Neuronal stem cell (in vitro differentiated cells): ENCODE data around the gene NSRP1.

Experiments
- DNase-seq: peaks from one replicate; pipeline ENCODE4 v3.0.0-alpha.2; 2013; ENCODE audit warnings: low spot score
- H2AFZ ChIP-seq: one replicate; pipeline ENCODE4 v1.6.1; 2013; ENCODE audit warnings: mild to moderate bottlenecking, low read length, inconsistent platforms
- H2AK5ac ChIP-seq: 2 replicates; pipeline ENCODE4 v1.6.1; 2013; ENCODE audit warnings: low read depth, mild to moderate bottlenecking, inconsistent platforms, low read length, moderate library complexity, mixed read lengths
- H2BK120ac ChIP-seq: 2 replicates; pipeline ENCODE4 v1.6.1; 2013; ENCODE audit warnings: low read depth, mild to moderate bottlenecking, inconsistent platforms, low read length, moderate library complexity, mixed read lengths
- H2BK12ac ChIP-seq: one replicate; pipeline ENCODE4 v1.6.1; 2013; ENCODE audit warnings: low read length, inconsistent platforms
- H2BK15ac ChIP-seq: 2 replicates; pipeline ENCODE4 v1.6.1; 2013; ENCODE audit warnings: mild to moderate bottlenecking, low read length, inconsistent platforms, mixed read lengths
- H2BK5ac ChIP-seq: one replicate; pipeline ENCODE4 v1.6.1; 2013; ENCODE audit warnings: inconsistent platforms, mild to moderate bottlenecking, low read length, moderate library complexity
- H3K14ac ChIP-seq: one replicate; pipeline ENCODE4 v1.6.1; 2013; ENCODE audit warnings: low read length, inconsistent platforms
- H3K18ac ChIP-seq: 2 replicates; pipeline ENCODE4 v1.6.1; 2013; ENCODE audit warnings: low read length, inconsistent platforms
- H3K23ac ChIP-seq: 2 replicates; pipeline ENCODE4 v1.6.1; 2013; ENCODE audit warnings: low read depth, mild to moderate bottlenecking, mixed read lengths, low read length, inconsistent platforms; ENCODE audit not compliant: poor library complexity
- H3K27ac ChIP-seq: replicated peaks from 3 replicates; pipeline ENCODE4 v1.5.1; 2013; ENCODE audit warnings: low read length, inconsistent platforms
- H3K27me3 ChIP-seq, 3 experiments: 2 replicates each; pipeline ENCODE4 v1.6.1; 2013; ENCODE audit warnings: low read length in 3 of 3, mild to moderate bottlenecking in 2 of 3, inconsistent platforms in 1 of 3, low read depth in 1 of 3, mixed read lengths in 1 of 3, moderate library complexity in 1 of 3; ENCODE audit not compliant: control insufficient read depth in 3 of 3, insufficient read depth in 3 of 3
- H3K36me3 ChIP-seq, 2 donors: replicated peaks in 1 of 2; 2 replicates each; pipeline ENCODE4 v1.6.1; 2013; ENCODE audit warnings: low read length in 2 of 2; ENCODE audit not compliant: control insufficient read depth in 2 of 2, insufficient read depth in 2 of 2
- H3K4ac ChIP-seq: 2 replicates; pipeline ENCODE4 v1.6.1; 2013; ENCODE audit warnings: inconsistent platforms, mild to moderate bottlenecking, low read length, moderate library complexity
- H3K4me1 ChIP-seq, 2 donors: 1 replicate in 1 of 2; 2 replicates in 1 of 2; pipeline ENCODE4 v1.6.1; 2013; ENCODE audit warnings: low read length in 2 of 2, low read depth in 1 of 2; ENCODE audit not compliant: control insufficient read depth in 2 of 2, insufficient read depth in 1 of 2
- H3K4me2 ChIP-seq: one replicate; pipeline ENCODE4 v1.6.1; 2013; ENCODE audit warnings: mild to moderate bottlenecking, low read length, inconsistent platforms; ENCODE audit not compliant: insufficient read depth, poor library complexity, severe bottlenecking
- H3K4me3 ChIP-seq, 2 donors: 2 replicates each; pipeline ENCODE4 v1.5.1; 2013; ENCODE audit warnings: low read length in 2 of 2, mild to moderate bottlenecking in 2 of 2, inconsistent platforms in 1 of 2, moderate library complexity in 1 of 2
- H3K79me1 ChIP-seq: one replicate; pipeline ENCODE4 v1.6.1; 2013; ENCODE audit warnings: low read depth, mild to moderate bottlenecking, inconsistent platforms, low read length, moderate library complexity
- H3K9ac ChIP-seq: one replicate; pipeline ENCODE4 v1.6.1; 2013; ENCODE audit warnings: mild to moderate bottlenecking, low read depth, low read length, inconsistent platforms; ENCODE audit not compliant: poor library complexity
- H3K9me3 ChIP-seq, 2 donors: replicated peaks in 1 of 2; 2 replicates each; pipeline versions ENCODE3 to v1.6.1; 2013; ENCODE audit warnings: low read length in 2 of 2, mild to moderate bottlenecking in 2 of 2, inconsistent platforms in 1 of 2, low read depth in 1 of 2, mixed read lengths in 1 of 2, moderate library complexity in 1 of 2; ENCODE audit not compliant: control insufficient read depth in 2 of 2, insufficient read depth in 1 of 2
- H4K8ac ChIP-seq: one replicate; pipeline ENCODE4 v1.6.1; 2013; ENCODE audit warnings: low read depth, mild to moderate bottlenecking, inconsistent platforms, low read length, moderate library complexity
- H4K91ac ChIP-seq: one replicate; pipeline ENCODE4 v1.6.1; 2013; ENCODE audit warnings: low read length, low read depth, mild to moderate bottlenecking, inconsistent platforms; ENCODE audit not compliant: poor library complexity
- WGBS, 2 donors: extraction: QIAGEN DNeasy Blood & Tissue Kit; methylation state at CpG; one replicate each; pipeline ENCODE4 v1.1.7; 2013; ENCODE audit warnings: missing lambda C conversion rate in 2 of 2, mixed read lengths in 1 of 2; ENCODE audit not compliant: insufficient read length in 2 of 2, insufficient replicate concordance in 1 of 2; ENCODE audit errors: extremely low coverage in 2 of 2; 5-methylcytosine and 5-hydroxymethylcytosine counted together

NSRP1 gene

DNA sequence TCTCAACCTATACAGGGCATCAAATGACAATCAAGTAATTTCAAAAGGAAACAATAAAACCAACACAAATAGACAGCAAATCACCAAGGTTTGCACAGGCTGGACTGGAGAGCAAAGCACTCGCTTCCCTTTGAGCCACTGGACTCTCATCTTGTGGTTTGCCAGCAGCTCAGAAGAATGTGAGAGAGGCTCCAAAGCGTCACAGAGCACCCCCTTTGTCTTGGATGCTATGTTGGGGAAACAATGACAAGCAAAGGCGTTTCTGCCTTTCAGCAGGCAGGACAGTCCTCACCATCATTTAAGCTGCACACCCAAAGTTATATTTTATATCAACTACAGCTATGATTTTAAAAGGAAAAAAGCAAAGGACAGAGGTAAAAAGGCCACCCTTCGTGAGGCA, 105.6 kb downstream of the NSRP1 start:
- H3K4me1 ChIP-seq = peaks cover 17 to 22% of the 10 kb centered on the region in 2 donors
- H2BK12ac ChIP-seq = no peak overlapping the region
- H3K27ac ChIP-seq = no peak overlapping the region
- no peak overlapping the region for H3K23ac ChIP-seq
- no peaks in the 10 kb centered on the region for H3K36me3 ChIP-seq
- no peak overlapping the region for H4K91ac ChIP-seq
- H2BK15ac ChIP-seq = no peak overlapping the region
- no peaks in the 10 kb centered on the region for H3K9me3 ChIP-seq
- no peak overlapping the region for H2BK5ac ChIP-seq
- H2AK5ac ChIP-seq = no peak overlapping the region
- no peak overlapping the region for H3K4ac ChIP-seq
- H4K8ac ChIP-seq = no peak overlapping the region
- H3K14ac ChIP-seq = no peak overlapping the region
- peak overlapping the region; percentile 72 for H2AFZ ChIP-seq
- H2BK120ac ChIP-seq = no peak overlapping the region
- WGBS, 2 donors = no CpG with 5 or more reads among the region's 4 CpGs
- H3K18ac ChIP-seq = no peak overlapping the region
- H3K4me2 ChIP-seq = no peak overlapping the region
- no peak overlapping the region for H3K4me3 ChIP-seq
- no peak for DNase-seq
- no peak overlapping the region for H3K9ac ChIP-seq
- H3K79me1 ChIP-seq = no peaks in the 10 kb centered on the region
- peaks cover 0 to 17% (median 0%) of the 10 kb centered on the region in 3 experiments for H3K27me3 ChIP-seq

DNA sequence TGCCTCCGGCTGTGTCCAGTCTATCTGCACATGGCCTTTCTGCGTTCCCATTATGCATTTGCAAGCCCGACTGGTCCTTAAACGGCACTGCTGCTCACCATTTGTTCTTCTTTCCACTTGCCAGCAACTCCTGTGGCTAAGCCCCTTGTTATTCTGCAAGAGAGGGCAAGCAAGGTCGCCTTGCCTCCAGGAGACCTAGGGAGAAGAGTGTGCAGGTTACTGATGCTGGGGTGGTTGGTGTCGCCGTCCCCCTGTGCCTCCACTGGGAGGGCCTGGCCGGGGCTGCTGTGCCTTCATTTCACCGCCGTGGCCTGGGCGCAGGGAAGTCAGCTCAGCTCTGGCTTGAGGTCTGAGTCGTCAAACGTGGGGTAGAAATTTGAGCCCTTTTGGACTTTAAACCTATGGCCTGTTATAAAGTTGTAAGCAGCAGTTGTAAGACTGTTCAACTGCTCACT, 106.1 kb downstream of the NSRP1 start:
- no peak overlapping the region for H4K91ac ChIP-seq
- no peak overlapping the region for H2BK12ac ChIP-seq
- H4K8ac ChIP-seq = no peak overlapping the region
- H3K18ac ChIP-seq = no peak overlapping the region
- no peak overlapping the region for H3K4ac ChIP-seq
- H3K27ac ChIP-seq = no peak overlapping the region
- no peak overlapping the region for H2AK5ac ChIP-seq
- H3K4me1 ChIP-seq = peaks cover 17 to 22% of the 10 kb centered on the region in 2 donors
- no peak overlapping the region for H3K14ac ChIP-seq
- no peaks in the 10 kb centered on the region for H3K9me3 ChIP-seq
- no peak for DNase-seq
- WGBS, 2 donors = no CpG with 5 or more reads among the region's 13 CpGs
- no peak overlapping the region for H2BK120ac ChIP-seq
- H3K9ac ChIP-seq = no peak overlapping the region
- H3K4me2 ChIP-seq = no peak overlapping the region
- no peak overlapping the region for H2BK5ac ChIP-seq
- H3K27me3 ChIP-seq = peaks cover 0 to 17% (median 0%) of the 10 kb centered on the region in 3 experiments
- H2BK15ac ChIP-seq = no peak overlapping the region
- no peaks in the 10 kb centered on the region for H3K79me1 ChIP-seq
- no peak overlapping the region for H3K23ac ChIP-seq
- H2AFZ ChIP-seq = peak overlapping the region; percentile 72
- no peak overlapping the region for H3K4me3 ChIP-seq
- H3K36me3 ChIP-seq = no peaks in the 10 kb centered on the region

DNA sequence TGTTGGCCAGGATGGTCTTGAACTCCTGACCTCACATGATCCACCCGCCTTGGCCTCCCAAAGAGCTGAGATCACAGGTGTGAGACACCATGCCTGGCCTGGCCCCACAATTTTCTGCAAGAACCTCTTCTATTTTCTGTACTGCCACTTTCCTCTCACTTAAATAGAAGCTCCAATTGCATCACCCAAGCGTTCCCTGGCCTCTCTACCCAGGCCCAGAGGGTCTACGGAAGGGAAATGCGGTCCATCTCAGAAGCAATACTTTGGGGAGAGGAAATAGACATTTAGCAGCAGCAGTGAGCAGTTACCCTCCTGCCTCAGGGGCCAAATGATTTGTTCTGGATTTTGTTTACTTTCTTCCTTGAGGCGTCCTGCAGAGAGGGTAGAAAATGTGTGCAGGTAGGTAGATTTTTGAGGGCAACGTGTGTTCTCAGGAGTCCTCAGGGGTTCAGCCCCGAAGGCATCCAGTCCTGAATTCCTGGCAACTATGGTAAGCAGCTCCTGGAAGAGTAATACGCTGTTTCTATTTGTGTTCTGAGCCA, 107.9 kb downstream of the NSRP1 start:
- no peak overlapping the region for H2AK5ac ChIP-seq
- peaks cover 0 to 28% (median 2%) of the 10 kb centered on the region in 3 experiments for H3K27me3 ChIP-seq
- peaks cover 17 to 22% of the 10 kb centered on the region in 2 donors for H3K4me1 ChIP-seq
- H2BK15ac ChIP-seq = no peak overlapping the region
- H4K8ac ChIP-seq = no peak overlapping the region
- no peak overlapping the region for H3K18ac ChIP-seq
- no peaks in the 10 kb centered on the region for H3K36me3 ChIP-seq
- H3K9me3 ChIP-seq = no peaks in the 10 kb centered on the region
- no peak overlapping the region for H2BK12ac ChIP-seq
- H2AFZ ChIP-seq = no peak overlapping the region
- no peaks in the 10 kb centered on the region for H3K79me1 ChIP-seq
- H3K14ac ChIP-seq = no peak overlapping the region
- no peak overlapping the region for H3K23ac ChIP-seq
- H2BK120ac ChIP-seq = no peak overlapping the region
- no peak overlapping the region for H3K9ac ChIP-seq
- WGBS, 2 donors = no CpG with 5 or more reads among the region's 8 CpGs
- H2BK5ac ChIP-seq = no peak overlapping the region
- H3K4ac ChIP-seq = no peak overlapping the region
- no peak overlapping the region for H3K27ac ChIP-seq
- H4K91ac ChIP-seq = no peak overlapping the region
- DNase-seq = no peak
- no peak overlapping the region for H3K4me2 ChIP-seq
- H3K4me3 ChIP-seq = no peak overlapping the region

DNA sequence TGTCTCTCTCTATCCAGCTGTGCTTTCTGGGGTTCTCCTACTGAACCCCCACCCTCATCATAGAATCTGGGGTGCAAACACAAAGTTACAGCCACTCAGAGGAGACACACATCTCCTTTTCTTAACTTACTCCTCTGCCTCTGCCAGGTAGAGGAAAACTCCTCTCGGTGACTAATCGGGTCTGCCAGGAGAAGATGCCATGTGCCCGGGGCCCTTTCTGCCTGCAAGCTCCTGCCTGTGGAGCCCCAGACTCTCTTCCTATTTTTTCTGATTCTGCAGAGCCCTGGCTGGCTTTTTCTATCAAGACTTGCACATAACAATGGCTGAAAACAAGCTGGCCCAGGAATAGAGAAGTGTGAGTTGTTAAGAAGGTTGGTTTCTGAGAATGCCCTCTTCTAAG, 108.5 kb downstream of the NSRP1 start:
- Histone ChIP-seq H3K23ac (no peak overlapping the region), H3K4me2 (no peak overlapping the region), H3K27ac (no peak overlapping the region), H3K14ac (no peak overlapping the region), H3K4ac (no peak overlapping the region), H3K27me3 (peaks cover 0 to 29% (median 2%) of the 10 kb centered on the region in 3 experiments), H2BK5ac (no peak overlapping the region), H2AK5ac (no peak overlapping the region), H2BK12ac (no peak overlapping the region), H2BK120ac (no peak overlapping the region), H3K9me3 (no peaks in the 10 kb centered on the region), H4K8ac (no peak overlapping the region), H3K4me3 (no peak overlapping the region), H4K91ac (no peak overlapping the region), H3K36me3 (no peaks in the 10 kb centered on the region), H2AFZ (peak overlapping the region; percentile 18), H3K4me1 (peaks cover 17 to 22% of the 10 kb centered on the region in 2 donors), H3K79me1 (no peaks in the 10 kb centered on the region), H2BK15ac (no peak overlapping the region), H3K9ac (no peak overlapping the region), H3K18ac (no peak overlapping the region)
- no CpG with 5 or more reads among the region's 3 CpGs for WGBS, 2 donors
- no peak for DNase-seq
